Activated CD8-positive, alpha-beta memory T cell treated with anti-CD3 and anti-CD28 coated beads, Interleukin-2, amount 10 ng/mL, durations not matched to agents 7 days and 5 days (primary cell): Measurements from ENCODE around the gene MBD1. TPM values are rescaled to one million over a fixed set of nuclear protein-coding genes. Genes with fewer than 3 reads are reported as not detected.
A peak's percentile ranks its signal among the peaks of the same experiment; 100 is the strongest.
"Not testable (repeated sequence)": the region's sequence is repeated elsewhere in the genome, so short reads cannot be mapped to it uniquely, and the experiment has no call there.

ENCODE experiments used
- ATAC-seq: fragments of 150-1000 bp; cut with Tn5 transposase; one replicate; pipeline ENCODE4 v1.10.0; 2021; ENCODE audit warnings: moderate library complexity
- CTCF ChIA-PET: fragments of 350-600 bp; sonication (Branson Sonifier 250); formaldehyde crosslinking; loops from one replicate; lab custom pipeline; 2021; ENCODE audit warnings: antibody characterized with exemption; lab: Charles Lee
- DNase-seq: peaks from one replicate; pipeline ENCODE4 v3.0.0-alpha.2; 2020
- H3K27ac Mint-ChIP-seq: one replicate; pipeline ENCODE4 v1.8.0; 2021; ENCODE audit warnings: mild to moderate bottlenecking, mixed read lengths
- H3K27me3 Mint-ChIP-seq: one replicate; pipeline ENCODE4 v1.8.0; 2021; ENCODE audit warnings: mixed read lengths
- H3K36me3 Mint-ChIP-seq: one replicate; pipeline ENCODE4 v1.8.0; 2021; ENCODE audit warnings: mild to moderate bottlenecking, mixed read lengths
- H3K4me1 Mint-ChIP-seq: one replicate; pipeline ENCODE4 v1.8.0; 2021; ENCODE audit warnings: mixed read lengths
- H3K4me3 Mint-ChIP-seq: one replicate; pipeline ENCODE4 v1.8.0; 2021; ENCODE audit warnings: mild to moderate bottlenecking, moderate library complexity, mixed read lengths
- H3K9me3 Mint-ChIP-seq: one replicate; pipeline ENCODE4 v1.8.0; 2022; ENCODE audit warnings: low read depth, mixed read lengths
- total RNA-seq, 2 experiments: library from RNA; stranded (reverse); gene quantifications; one replicate each; pipeline ENCODE4 v1.2.3, GENCODE V29; 2021

The MBD1 gene
- total RNA-seq, 2 experiments from 2014 or later, result 97.8 to 106 TPM

DNA sequence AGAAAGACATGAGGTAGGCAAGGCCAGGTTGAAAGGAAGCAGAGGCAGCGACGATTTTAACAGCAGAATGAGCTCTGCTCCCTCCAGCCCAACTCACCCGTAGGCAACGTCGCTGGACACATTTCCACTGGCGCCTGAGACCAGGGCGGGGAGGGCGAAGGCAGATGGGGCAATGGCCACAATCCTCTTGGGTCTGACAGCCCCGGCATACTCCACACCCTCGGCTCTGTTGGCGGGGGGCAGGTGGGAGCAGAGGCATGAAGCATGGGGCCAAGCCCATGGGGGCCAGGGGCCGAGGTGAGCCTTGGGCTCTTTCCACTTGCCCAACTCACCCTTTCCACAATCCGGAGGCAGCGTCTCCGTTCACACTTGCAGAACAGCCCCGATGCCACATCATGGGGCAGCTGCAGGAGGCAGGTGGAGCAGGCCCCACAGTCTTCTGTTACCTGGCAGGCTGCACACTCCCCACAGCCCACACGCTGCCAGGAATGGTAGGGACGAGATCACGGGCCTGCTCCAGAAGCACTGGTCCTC lies 5.8 kb downstream of the MBD1 start:
- H3K27me3 Mint-ChIP-seq, result no peaks in the 10 kb centered on the region
- no peak overlapping the region for H3K27ac Mint-ChIP-seq
- CTCF ChIA-PET, result no interaction called here
- peaks cover 59% of the 10 kb centered on the region for H3K36me3 Mint-ChIP-seq
- ATAC-seq, result no peak
- no peak overlapping the region for H3K4me3 Mint-ChIP-seq
- H3K4me1 Mint-ChIP-seq, result peaks cover 20% of the 10 kb centered on the region
- H3K9me3 Mint-ChIP-seq, result no peaks in the 10 kb centered on the region
- DNase-seq, result no peak

DNA sequence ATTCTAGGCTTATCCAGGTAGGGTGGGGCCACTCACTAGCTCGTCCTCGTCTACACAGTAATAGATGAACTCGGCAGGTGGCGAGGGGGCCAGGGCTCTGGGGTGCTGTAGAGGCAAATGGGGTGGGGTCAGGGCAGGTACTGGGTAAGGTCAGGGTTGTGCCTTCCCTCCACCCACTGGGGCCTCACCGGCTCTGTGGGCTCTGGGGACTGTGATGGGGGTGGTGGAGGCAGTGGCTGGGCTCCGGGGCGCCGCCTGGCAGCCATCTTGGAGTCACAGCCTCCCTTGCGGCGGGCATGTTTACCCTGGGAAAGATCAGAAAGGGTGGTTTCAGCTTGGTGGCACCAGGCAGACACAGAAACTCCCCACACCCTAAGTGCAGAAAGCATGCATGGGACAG lies 6.4 kb downstream of the MBD1 start:
- no peak for DNase-seq
- H3K4me3 Mint-ChIP-seq, result no peak overlapping the region
- no peaks in the 10 kb centered on the region for H3K27me3 Mint-ChIP-seq
- no peak for ATAC-seq
- H3K4me1 Mint-ChIP-seq, result peaks cover 14% of the 10 kb centered on the region
- no peak overlapping the region for H3K27ac Mint-ChIP-seq
- CTCF ChIA-PET, result no interaction called here
- peaks cover 59% of the 10 kb centered on the region for H3K36me3 Mint-ChIP-seq
- no peaks in the 10 kb centered on the region for H3K9me3 Mint-ChIP-seq

DNA sequence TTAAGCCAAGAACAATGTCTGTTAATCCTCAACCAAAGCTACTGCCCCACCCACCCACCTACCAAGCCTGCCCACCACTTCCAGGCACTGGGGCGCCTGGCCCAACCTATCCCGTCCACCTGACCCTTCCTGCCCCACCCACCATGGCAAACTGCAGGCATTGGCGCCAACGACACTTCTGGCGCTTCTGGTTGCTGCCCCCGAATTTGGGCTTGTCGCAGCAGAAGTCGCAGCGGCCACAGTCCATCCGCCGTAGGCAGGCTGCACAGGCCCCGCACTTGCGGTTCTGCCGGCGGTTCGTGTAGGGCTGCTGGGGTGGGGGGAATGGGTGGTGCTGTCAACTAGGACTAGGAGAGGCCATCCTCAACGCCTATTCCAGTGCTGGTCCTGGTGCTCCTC lies 7.3 kb downstream of the MBD1 start:
- CTCF ChIA-PET, result no interaction called here
- Mint-ChIP-seq H3K27me3 (no peaks in the 10 kb centered on the region), H3K4me1 (peaks cover 9% of the 10 kb centered on the region), H3K9me3 (no peaks in the 10 kb centered on the region), H3K27ac (no peak overlapping the region), H3K4me3 (no peak overlapping the region), H3K36me3 (peaks cover 62% of the 10 kb centered on the region)
- DNase-seq, result no peak
- no peak for ATAC-seq

DNA sequence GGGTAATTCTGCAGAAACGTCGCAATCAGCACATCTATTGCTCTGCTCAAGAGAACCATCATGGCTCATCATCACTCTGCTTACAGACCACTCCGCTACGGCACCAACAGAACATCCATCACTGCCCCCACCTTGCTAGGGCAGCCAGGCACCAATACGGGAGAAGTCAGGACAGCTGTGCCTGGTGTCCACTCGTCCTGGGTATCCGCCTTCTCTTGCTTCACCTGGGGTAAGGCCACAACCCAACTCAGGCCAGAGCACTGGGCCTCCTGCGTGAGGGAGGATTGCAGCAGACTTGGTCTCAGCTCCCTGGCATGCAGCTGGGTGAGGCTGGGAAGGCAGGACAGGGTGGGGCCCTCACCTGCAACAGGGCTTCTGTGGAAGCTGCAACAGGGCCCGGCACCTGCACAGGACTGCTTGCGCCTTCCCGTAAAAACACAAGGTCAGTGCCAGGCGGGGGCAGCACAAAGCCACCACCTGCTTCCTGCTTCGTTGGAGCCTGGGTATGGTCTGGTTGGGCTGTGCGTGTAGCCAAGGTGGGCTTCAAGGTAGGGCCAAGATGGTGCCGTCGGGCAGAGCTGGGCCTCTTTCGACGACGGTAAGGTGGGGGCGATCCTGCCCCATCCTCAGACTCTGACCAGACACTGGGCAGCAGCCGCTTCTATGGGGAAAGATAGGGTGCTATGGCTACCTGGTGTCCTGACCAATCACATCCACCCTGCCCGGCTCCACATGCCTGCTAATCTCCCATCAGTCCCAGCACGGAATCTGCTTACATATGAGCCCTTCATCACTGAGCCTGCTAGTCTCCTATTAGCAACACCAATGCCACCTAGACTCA lies 7.9 kb downstream of the MBD1 start:
- Mint-ChIP-seq H3K36me3 (peaks cover 60% of the 10 kb centered on the region), H3K4me3 (no peak overlapping the region), H3K27me3 (no peaks in the 10 kb centered on the region), H3K27ac (no peak overlapping the region), H3K4me1 (peaks cover 9% of the 10 kb centered on the region), H3K9me3 (no peaks in the 10 kb centered on the region)
- CTCF ChIA-PET, result interaction anchor here (3.4 kb wide), 1 partner anchor 84 kb away, joined by 11 read pairs; no protein-coding TSS in a partner anchor
- ATAC-seq, result no peak
- DNase-seq, result no peak

DNA sequence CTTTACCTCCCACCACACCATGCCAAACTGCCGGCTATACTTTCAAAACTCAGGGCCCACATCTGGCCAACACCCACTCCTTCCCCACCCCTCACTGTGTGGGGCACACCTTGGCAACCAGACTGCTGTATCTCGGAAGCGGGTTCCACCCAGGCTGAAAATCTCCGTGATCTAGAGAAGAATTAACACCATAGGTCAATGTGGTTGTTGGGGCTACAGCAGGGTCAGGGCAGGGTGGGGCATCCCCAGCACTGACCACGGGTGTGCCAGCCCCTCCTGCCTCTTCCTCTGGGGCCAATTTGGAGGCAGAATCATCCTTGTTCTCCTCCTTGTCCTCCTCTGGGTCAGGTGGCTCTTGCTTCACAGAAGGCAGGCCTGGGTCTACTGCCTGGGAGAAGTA lies 8.8 kb downstream of the MBD1 start:
- Mint-ChIP-seq H3K27ac (no peak overlapping the region), H3K27me3 (no peaks in the 10 kb centered on the region), H3K4me3 (no peak overlapping the region), H3K9me3 (no peaks in the 10 kb centered on the region), H3K36me3 (peaks cover 57% of the 10 kb centered on the region), H3K4me1 (peaks cover 12% of the 10 kb centered on the region)
- no peak for DNase-seq
- ATAC-seq, result no peak
- CTCF ChIA-PET, result interaction anchor here (1.8 to 3.4 kb wide), 2 partner anchors 8 to 85 kb away, joined by 6 to 11 read pairs; partner anchors contain the start of gene MBD1

DNA sequence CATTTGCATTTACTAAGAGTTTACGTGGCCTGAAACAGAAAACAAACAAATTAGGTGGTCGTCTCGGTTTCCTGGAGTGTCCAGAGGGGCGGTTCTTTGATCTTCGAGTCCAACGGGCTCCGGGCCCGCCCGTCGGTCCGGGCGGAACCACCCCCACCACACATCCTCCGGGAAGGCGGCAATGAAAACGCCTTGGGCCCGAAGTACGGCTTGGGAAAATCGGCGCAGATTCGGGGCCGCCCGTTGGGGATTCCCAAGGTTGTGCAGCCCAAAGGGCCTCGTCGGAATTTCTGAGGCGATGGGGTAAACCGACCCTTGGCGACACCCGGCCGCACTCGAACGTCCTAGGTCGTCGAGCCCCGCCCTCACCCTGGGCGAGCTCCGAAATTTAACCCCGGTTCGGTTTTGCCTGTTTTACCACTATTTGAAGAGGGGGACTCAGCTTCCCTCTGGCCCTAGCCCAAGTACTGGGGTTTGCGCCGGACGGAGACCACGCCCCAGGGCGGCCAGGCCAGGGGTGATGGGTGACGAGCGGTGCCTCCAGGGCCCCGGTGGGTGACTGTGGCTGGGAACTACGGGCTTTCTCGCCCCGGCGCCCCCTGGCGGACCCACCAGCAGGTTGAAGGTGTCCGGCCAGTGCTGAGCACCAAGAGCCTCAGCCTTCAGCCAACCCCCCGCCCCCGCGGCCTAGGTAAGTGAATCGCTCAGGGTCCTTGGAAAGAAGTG lies 13.1 kb downstream of the MBD1 start:
- Mint-ChIP-seq H3K27ac (peak overlapping the region; percentile 80), H3K9me3 (no peaks in the 10 kb centered on the region), H3K27me3 (peaks cover 3% of the 10 kb centered on the region), H3K4me3 (peak overlapping the region; percentile 73), H3K36me3 (peaks cover 25% of the 10 kb centered on the region), H3K4me1 (peaks cover 29% of the 10 kb centered on the region)
- DNase-seq (peak; percentile 88), ATAC-seq (peak; percentile 86)
- CTCF ChIA-PET, result interaction anchor here (0.7 to 4.3 kb wide), 11 partner anchors 9 to 111 kb away, joined by 3 to 29 read pairs (median 6); partner anchors contain the start of genes MBD1, MYO5B and SKA1

DNA sequence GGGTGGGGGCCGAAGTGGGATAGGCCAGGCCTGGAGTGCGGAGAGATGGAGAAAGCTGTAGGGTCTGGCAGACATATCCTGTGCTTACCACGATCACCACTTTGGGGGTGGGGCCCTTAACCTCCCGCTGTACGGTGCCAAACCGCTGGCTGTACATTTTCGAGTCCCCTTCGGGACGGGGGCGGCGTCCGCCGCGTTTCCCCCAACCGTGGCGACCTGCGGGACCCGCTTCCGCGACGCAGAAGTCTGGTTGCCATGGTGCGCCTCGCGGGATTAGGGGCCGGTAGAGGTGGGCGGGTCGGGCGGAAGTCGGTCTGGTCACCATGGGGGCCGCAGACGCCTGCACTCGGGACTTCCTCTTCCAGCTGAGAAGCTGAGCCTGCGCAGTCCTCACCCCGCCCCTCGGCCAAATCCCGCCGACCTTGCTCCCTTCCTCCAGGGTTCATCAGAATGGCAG lies 15.0 kb downstream of the MBD1 start, which contains the start of gene CFAP53:
TSS of gene CFAP53 (minus strand) at position 248 of the 457 bp plus-strand sequence. CDS start at position 157, 91 bp downstream.
- peak within 1 kb of the TSS; percentile 73 for H3K4me3 Mint-ChIP-seq
- CTCF ChIA-PET, result interaction anchor here (1.1 to 3.5 kb wide), 6 partner anchors 13 to 114 kb away, joined by 3 to 29 read pairs (median 5); partner anchors contain the start of gene MBD1
- peak; percentile 90 for ATAC-seq
- peaks cover 29% of the 10 kb centered on the region for H3K4me1 Mint-ChIP-seq
- peak; percentile 95 for DNase-seq
- H3K27ac Mint-ChIP-seq, result peak within 1 kb of the TSS; percentile 60
- H3K9me3 Mint-ChIP-seq, result no peaks in the 10 kb centered on the region
- H3K27me3 Mint-ChIP-seq, result peaks cover 9% of the 10 kb centered on the region
- H3K36me3 Mint-ChIP-seq, result peaks cover 13% of the 10 kb centered on the region

DNA sequence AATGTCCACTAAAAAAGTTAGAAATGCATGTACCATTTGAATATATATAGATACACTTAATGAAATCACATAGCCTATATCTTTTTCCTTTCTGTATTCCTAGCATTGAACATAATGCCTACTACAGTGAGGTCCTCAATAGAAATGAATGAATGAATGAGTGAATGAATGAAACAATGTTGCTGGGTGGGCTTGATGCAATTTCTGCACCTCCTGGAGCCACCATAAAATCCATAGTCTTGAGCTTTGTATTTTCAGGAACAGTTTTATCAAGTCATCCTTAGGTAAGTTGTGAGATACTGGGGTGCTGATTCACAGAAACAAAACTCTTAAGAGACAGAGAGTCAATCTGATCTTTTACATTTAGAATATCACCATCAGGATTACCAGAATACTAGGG lies 18.3 kb downstream of the MBD1 start:
- no peak overlapping the region for H3K4me3 Mint-ChIP-seq
- H3K36me3 Mint-ChIP-seq, result peaks cover 2% of the 10 kb centered on the region
- H3K27me3 Mint-ChIP-seq, result peaks cover 9% of the 10 kb centered on the region
- H3K9me3 Mint-ChIP-seq, result no peaks in the 10 kb centered on the region
- H3K27ac Mint-ChIP-seq, result no peak overlapping the region
- CTCF ChIA-PET, result no interaction called here
- DNase-seq (no peak), ATAC-seq (no peak)
- H3K4me1 Mint-ChIP-seq, result peaks cover 21% of the 10 kb centered on the region

DNA sequence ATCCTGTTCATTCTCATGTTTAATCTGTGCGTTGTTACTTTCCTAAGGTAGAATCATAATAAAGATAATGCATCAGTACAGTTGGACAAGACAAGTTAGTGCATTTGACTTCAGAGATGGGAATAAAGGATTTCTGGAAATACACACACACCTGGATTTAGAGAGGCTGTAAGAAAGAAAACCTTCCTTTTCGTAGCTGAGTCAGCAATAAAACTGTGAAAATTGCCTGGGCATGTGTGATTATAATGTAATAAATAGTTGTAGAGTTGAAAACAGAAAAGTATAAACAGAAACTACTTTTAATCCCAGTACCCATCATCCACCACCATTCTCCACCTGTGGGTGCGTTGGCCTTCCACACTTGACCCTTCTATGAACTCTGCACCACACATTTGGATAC lies 30.4 kb downstream of the MBD1 start:
- Mint-ChIP-seq H3K4me1 (no peaks in the 10 kb centered on the region), H3K9me3 (no peaks in the 10 kb centered on the region), H3K36me3 (no peaks in the 10 kb centered on the region), H3K27ac (no peak overlapping the region), H3K4me3 (no peak overlapping the region), H3K27me3 (peaks cover 7% of the 10 kb centered on the region)
- DNase-seq (no peak), ATAC-seq (no peak)
- CTCF ChIA-PET, result no interaction called here

DNA sequence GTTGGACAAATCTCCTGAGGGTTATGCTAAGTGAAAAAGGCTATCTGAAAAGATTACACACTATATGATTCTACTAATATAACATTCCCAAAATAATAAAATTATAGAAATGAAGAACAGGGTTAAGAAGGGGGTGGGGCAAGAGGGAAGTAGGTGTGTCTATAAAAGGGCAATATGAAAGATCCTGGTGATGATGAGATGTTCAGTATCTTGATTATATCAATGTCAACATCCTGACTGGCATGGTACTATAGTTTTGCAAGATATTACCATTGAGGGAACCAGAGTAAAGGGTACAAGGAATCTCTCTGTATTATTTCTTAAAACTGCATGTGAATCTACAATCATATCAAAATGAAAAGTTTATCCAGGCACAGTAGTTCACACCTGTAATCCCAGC lies 31.7 kb downstream of the MBD1 start:
- no peak overlapping the region for H3K4me3 Mint-ChIP-seq
- no peaks in the 10 kb centered on the region for H3K36me3 Mint-ChIP-seq
- CTCF ChIA-PET, result no interaction called here
- no peaks in the 10 kb centered on the region for H3K4me1 Mint-ChIP-seq
- no peak for ATAC-seq
- no peak overlapping the region for H3K27ac Mint-ChIP-seq
- peaks cover 7% of the 10 kb centered on the region for H3K27me3 Mint-ChIP-seq
- no peaks in the 10 kb centered on the region for H3K9me3 Mint-ChIP-seq
- DNase-seq, result no peak

DNA sequence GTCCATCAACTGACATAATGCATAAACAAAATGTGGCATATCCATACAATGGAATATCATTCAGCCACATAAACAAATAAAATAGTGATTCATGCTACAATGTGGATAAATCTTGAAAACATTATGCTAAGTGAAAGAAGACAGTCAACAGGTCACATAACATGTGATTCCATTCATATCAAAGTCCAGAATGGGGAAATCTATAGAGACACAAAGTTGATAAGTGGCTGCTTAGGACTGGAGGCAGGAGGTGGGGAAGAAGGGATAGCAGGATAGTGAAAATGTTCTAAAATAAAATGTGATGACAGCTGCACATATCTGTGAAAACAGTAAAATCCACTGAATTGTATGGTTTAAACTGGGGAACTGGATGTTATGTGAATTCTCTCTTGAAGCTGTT lies 33.8 kb downstream of the MBD1 start:
- Mint-ChIP-seq H3K27me3 (peaks cover 8% of the 10 kb centered on the region), H3K4me3 (no peak overlapping the region), H3K9me3 (no peaks in the 10 kb centered on the region), H3K4me1 (no peaks in the 10 kb centered on the region), H3K36me3 (no peaks in the 10 kb centered on the region), H3K27ac (no peak overlapping the region)
- no peak for DNase-seq
- no peak for ATAC-seq
- CTCF ChIA-PET, result no interaction called here

DNA sequence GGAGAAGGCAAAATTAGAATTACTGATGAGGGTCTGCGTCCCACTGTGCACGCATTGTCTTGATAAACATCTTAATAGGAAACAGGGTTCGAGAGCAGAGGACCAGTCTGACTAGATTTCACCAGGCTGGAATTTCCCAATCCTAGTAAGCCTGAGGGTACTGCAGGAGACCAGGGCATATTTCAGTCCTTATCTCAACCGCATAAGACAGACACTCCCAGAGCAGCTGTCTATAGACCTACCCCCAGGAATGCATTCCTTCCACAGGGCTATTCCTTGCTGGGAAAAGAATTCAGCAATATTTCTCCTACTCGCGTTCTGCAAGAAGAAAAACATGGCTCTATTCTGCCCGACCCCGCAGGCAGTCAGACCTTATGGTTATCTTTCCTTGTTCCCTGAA lies 39.6 kb downstream of the MBD1 start:
- H3K4me3 Mint-ChIP-seq, CTCF ChIA-PET, H3K36me3 Mint-ChIP-seq, H3K27ac Mint-ChIP-seq, H3K4me1 Mint-ChIP-seq, H3K9me3 Mint-ChIP-seq, H3K27me3 Mint-ChIP-seq, ATAC-seq, DNase-seq: not testable (repeated sequence)

DNA sequence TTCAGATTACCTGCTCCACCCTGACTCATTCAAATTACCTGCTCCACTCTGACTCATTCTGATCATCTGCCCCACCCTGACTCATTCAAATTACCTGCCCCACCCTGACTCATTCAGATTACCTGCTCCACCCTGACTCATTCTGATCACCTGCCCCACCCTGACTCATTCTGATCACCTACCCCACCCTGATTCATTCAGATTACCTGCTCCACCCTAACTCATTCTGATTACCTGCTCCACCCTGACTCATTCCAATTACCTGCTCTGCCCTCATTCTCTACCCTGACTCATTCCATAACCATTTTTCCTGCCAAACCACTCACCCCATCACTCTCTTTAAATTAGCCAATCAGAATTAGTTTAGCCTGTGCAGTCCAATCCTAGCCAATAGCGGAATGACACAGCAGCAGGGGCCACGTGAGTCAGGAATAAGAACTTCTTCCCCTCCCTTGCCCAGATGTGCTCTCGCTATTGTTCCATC lies 41.2 kb downstream of the MBD1 start:
- H3K27me3 Mint-ChIP-seq, result peaks cover 6% of the 10 kb centered on the region
- peaks cover 10% of the 10 kb centered on the region for H3K4me1 Mint-ChIP-seq
- H3K36me3 Mint-ChIP-seq, result no peaks in the 10 kb centered on the region
- DNase-seq (no peak), ATAC-seq (no peak)
- H3K27ac Mint-ChIP-seq, result no peak overlapping the region
- H3K9me3 Mint-ChIP-seq, result peaks cover 7% of the 10 kb centered on the region
- H3K4me3 Mint-ChIP-seq, result no peak overlapping the region
- CTCF ChIA-PET, result no interaction called here
